ENCODE data around the gene LRRC8C. TPM values are rescaled to one million over a fixed set of nuclear protein-coding genes. Genes with fewer than 3 reads are reported as not detected.

LRRC8C gene
- total RNA-seq, 2 donors from 2014 or later: 27.0 to 31.7 TPM

GRCh38 chr1:89767618-89768017 lies 134.7 kb downstream of the LRRC8C start:
- no peaks in the 10 kb centered on the region for H3K9me3 Mint-ChIP-seq
- H3K27ac Mint-ChIP-seq: no peak overlapping the region
- ATAC-seq (no peak), DNase-seq (ENCODE audit: low spot score in 2 of 2) (no peak)
- H3K36me3 Mint-ChIP-seq: no peaks in the 10 kb centered on the region

Other genes with a start within 250 kb of the LRRC8C start
- gene LRRC8B, start 108.3 kb upstream of the LRRC8C start, total RNA-seq: 10 to 100 TPM; 31.1 to 47.9 TPM
- gene LRRC8D, start 187.9 kb downstream of the LRRC8C start, total RNA-seq: 10 to 100 TPM; 14.6 to 22.8 TPM

Measured in activated naive CD4-positive, alpha-beta T cell treated with anti-CD3 and anti-CD28 coated beads, Interleukin-2, amount 50 U/mL, for 72 hours (primary cell).